GM20000 (cell line): ENCODE measurements around the gene SCN5A.

ENCODE experiments used
- DNase-seq: peaks from one replicate; pipeline ENCODE4 v3.0.0; 2012; ENCODE audit warnings: low spot score
- TF ChIP-seq, protein P1 (sequence below): IDR thresholded peaks from 2 replicates; pipeline ENCODE4 v1.5.1; 2012; ENCODE audit warnings: mild to moderate bottlenecking, control low read depth; ENCODE audit errors: extremely low read depth, missing control alignments

The SCN5A gene

DNA sequence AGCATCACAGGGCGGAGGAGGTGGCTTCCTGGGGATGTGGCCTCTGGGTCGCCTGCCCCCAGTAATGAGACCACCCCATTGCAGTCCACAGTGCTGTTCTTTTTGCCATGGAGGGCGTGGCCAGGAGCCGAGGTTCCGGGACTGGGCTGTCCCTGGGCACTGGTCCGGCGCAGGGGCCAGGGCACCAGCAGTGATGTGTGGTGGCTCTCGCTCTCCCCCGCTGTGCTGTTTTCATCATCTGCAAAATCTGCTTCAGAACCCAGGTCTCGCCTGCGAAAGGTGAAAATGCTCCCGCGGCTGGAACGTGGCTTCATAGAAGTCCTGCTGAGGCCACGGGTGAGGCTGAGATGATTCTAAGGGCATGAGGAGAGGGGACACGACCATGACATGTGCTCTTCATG lies 45.8 kb downstream of the SCN5A start:
- TF ChIP-seq, protein P1, sequence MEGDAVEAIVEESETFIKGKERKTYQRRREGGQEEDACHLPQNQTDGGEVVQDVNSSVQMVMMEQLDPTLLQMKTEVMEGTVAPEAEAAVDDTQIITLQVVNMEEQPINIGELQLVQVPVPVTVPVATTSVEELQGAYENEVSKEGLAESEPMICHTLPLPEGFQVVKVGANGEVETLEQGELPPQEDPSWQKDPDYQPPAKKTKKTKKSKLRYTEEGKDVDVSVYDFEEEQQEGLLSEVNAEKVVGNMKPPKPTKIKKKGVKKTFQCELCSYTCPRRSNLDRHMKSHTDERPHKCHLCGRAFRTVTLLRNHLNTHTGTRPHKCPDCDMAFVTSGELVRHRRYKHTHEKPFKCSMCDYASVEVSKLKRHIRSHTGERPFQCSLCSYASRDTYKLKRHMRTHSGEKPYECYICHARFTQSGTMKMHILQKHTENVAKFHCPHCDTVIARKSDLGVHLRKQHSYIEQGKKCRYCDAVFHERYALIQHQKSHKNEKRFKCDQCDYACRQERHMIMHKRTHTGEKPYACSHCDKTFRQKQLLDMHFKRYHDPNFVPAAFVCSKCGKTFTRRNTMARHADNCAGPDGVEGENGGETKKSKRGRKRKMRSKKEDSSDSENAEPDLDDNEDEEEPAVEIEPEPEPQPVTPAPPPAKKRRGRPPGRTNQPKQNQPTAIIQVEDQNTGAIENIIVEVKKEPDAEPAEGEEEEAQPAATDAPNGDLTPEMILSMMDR = no peak
- no peak for DNase-seq

- TF ChIP-seq, protein P1 = no peak
- DNase-seq = no peak
These were observed 46.8 kb downstream of the SCN5A start for GRCh38 chr3:38602576-38603250.

DNA sequence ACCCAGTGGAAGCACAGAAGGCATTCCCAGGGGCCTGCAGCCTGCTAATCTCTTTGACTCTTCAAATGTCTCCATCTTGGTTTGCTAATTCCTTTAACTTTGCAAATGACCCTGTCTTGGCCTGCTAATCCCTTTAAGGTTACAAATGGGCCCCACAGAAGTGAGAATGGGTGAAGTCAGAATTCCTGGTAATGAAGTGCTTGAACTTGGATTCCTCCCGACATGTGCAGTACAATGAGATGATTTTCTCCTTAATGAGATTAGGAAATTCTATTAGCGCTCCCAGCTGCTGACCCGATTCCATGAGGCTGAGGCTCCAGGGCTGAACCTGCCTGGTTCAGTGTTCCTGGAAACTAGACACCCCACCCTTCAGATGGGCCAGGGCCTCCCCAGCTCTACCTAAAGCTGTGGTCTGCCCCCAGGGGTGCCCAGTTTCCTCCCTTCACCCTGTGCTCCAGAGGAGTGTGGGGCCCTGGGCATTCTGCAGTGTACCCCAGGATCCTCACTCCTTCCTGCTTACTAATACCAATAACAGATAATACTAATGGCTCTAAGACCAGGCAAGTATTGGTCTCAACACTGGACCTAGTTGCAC lies 47.4 kb downstream of the SCN5A start:
- TF ChIP-seq, protein P1 = no peak

GRCh38 chr3:38600551-38600950 lies 48.9 kb downstream of the SCN5A start:
- DNase-seq = no peak
- TF ChIP-seq, protein P1 = no peak

More for the DNA sequence above, 47.4 kb downstream of the SCN5A start:
- DNase-seq = no peak

GRCh38 chr3:38599886-38600285 lies 49.6 kb downstream of the SCN5A start:
- TF ChIP-seq, protein P1 = no peak
- no peak for DNase-seq

GRCh38 chr3:38598791-38599190 lies 50.7 kb downstream of the SCN5A start:
- no peak for DNase-seq
- TF ChIP-seq, protein P1 = no peak

- TF ChIP-seq, protein P1 = no peak
- no peak for DNase-seq
These were observed 51.9 kb downstream of the SCN5A start for GRCh38 chr3:38597502-38598060.
